Left ventricle myocardium inferior (tissue), 1 donor: ENCODE results near the gene PIK3R3. TPM values are rescaled to one million over a fixed set of nuclear protein-coding genes. Genes with fewer than 3 reads are reported as not detected.

ENCODE experiments used
- DNase-seq: peaks from one replicate; pipeline ENCODE4 v3.0.0-alpha.2; 2020
- H3K27ac ChIP-seq: fragments of 200-600 bp; replicated peaks from 2 replicates; pipeline ENCODE4 v1.8.0; 2021
- H3K27me3 ChIP-seq: fragments of 200-600 bp; 2 replicates; pipeline ENCODE4 v1.8.0; 2021; ENCODE audit warnings: low read depth
- H3K36me3 ChIP-seq: fragments of 200-600 bp; 2 replicates; pipeline ENCODE4 v1.8.0; 2021
- H3K4me1 ChIP-seq: fragments of 200-600 bp; 2 replicates; pipeline ENCODE4 v1.8.0; 2021
- H3K4me3 ChIP-seq: fragments of 200-600 bp; 2 replicates; pipeline ENCODE4 v1.8.0; 2021; ENCODE audit warnings: mild to moderate bottlenecking, moderate library complexity
- H3K9me3 ChIP-seq: fragments of 200-600 bp; replicated peaks from 2 replicates; pipeline ENCODE4 v1.8.0; 2021
- intact Hi-C: fragments of 100-400 bp; cut with micrococcal nuclease; formaldehyde crosslinking; loops from one replicate; pipeline ENCODE4 v1.11.0; 2022
- total RNA-seq: library from RNA; stranded (reverse); fragmentation: NEBNext Ultra II Directional; extraction: Animal tissue kit (Norgen Biotek cat#: 25700); gene quantifications from one replicate; pipeline ENCODE4 v1.2.1, GENCODE V29; 2021
- TF ChIP-seq, protein P1 (sequence below): fragments of 200-600 bp; IDR thresholded peaks from 2 replicates; pipeline ENCODE4 v1.8.0; 2021; ENCODE audit warnings: antibody characterized with exemption, mild to moderate bottlenecking, borderline replicate concordance
- donor health status: DM: no; HTN: yes; CAD: no; lungs with severe emphysema.

The PIK3R3 gene
- total RNA-seq, 1 donor from 2014 or later, result 32.7 TPM

DNA sequence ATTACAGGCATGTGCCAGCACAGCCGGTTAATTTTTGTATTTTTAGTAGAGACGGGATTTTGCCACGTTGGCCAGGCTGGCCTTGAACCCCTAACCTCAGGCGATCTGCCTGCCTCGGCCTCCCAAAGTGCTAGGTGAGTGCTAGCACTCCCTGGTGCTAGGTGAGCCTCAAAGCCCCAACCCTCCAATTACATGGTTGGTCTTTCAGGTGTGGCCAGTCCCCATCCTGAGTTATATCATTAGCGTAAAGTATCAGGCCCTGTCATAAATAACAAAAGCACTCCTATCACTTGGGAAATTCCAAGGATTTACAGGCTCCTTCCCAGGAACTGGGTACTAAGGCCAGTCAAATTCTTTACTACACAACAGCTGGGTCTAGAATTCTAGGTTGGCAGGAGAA, 138.0 kb downstream of the PIK3R3 start:
- Histone ChIP-seq H3K4me3 (no peak overlapping the region), H3K27me3 (no peaks in the 10 kb centered on the region), H3K27ac (no peak overlapping the region), H3K36me3 (peaks cover 2% of the 10 kb centered on the region), H3K9me3 (peaks cover 6% of the 10 kb centered on the region), H3K4me1 (peaks cover 31% of the 10 kb centered on the region)
- DNase-seq, result no peak
- intact Hi-C loops, result no loop called here
- TF ChIP-seq, protein P1, sequence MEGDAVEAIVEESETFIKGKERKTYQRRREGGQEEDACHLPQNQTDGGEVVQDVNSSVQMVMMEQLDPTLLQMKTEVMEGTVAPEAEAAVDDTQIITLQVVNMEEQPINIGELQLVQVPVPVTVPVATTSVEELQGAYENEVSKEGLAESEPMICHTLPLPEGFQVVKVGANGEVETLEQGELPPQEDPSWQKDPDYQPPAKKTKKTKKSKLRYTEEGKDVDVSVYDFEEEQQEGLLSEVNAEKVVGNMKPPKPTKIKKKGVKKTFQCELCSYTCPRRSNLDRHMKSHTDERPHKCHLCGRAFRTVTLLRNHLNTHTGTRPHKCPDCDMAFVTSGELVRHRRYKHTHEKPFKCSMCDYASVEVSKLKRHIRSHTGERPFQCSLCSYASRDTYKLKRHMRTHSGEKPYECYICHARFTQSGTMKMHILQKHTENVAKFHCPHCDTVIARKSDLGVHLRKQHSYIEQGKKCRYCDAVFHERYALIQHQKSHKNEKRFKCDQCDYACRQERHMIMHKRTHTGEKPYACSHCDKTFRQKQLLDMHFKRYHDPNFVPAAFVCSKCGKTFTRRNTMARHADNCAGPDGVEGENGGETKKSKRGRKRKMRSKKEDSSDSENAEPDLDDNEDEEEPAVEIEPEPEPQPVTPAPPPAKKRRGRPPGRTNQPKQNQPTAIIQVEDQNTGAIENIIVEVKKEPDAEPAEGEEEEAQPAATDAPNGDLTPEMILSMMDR, result no peak

Other genes starting within 250 kb of the PIK3R3 start
- gene TSPAN1, start 42.5 kb upstream of the PIK3R3 start, total RNA-seq, result 1.4 TPM
- not detected for gene P3R3URF, start 43.9 kb upstream of the PIK3R3 start, total RNA-seq
- gene POMGNT1, start 65.8 kb upstream of the PIK3R3 start, total RNA-seq, result 142 TPM
- gene LURAP1, start 70.7 kb upstream of the PIK3R3 start, total RNA-seq, result 11.6 TPM
- gene RAD54L, start 115.1 kb upstream of the PIK3R3 start, total RNA-seq, result 0.71 TPM
- 38.8 TPM for gene LRRC41, start 171.0 kb upstream of the PIK3R3 start, total RNA-seq
- 1,085 TPM for gene UQCRH, start 171.1 kb upstream of the PIK3R3 start, total RNA-seq
- gene NSUN4, start 208.2 kb upstream of the PIK3R3 start, total RNA-seq, result 14.1 TPM